GM10248 (cell line): ENCODE results near the gene DSCAM.

Source experiments
- CTCF ChIA-PET: fragments of 300-600 bp; sonication (Branson Sonifier 250); formaldehyde crosslinking; extraction: SDS; loops from one replicate; lab custom pipeline; 2021; ENCODE audit warnings: antibody characterized with exemption; lab: Yijun Ruan, JAX
- POLR2A ChIA-PET: fragments of 350-650 bp; sonication (Branson Sonifier 250); formaldehyde crosslinking; extraction: SDS; loops from one replicate; lab custom pipeline; 2020; ENCODE audit warnings: antibody characterized with exemption; lab: Yijun Ruan, JAX
- DNase-seq: peaks from one replicate; pipeline ENCODE4 v3.0.0; 2012; ENCODE audit errors: extremely low spot score
- CTCF ChIP-seq: IDR thresholded peaks from 2 replicates; pipeline ENCODE4 v1.5.1; 2012; ENCODE audit warnings: mild to moderate bottlenecking, low read depth; ENCODE audit errors: extremely low read depth, missing control alignments, control extremely low read depth

The DSCAM gene

GRCh38 chr21:40173816-40174215, 673.1 kb downstream of the DSCAM start:
- no peak for DNase-seq
- TF ChIP-seq CTCF: no peak
- ChIA-PET POLR2A (no interaction called here), CTCF (interaction anchor here (1.5 kb wide), 1 partner anchor 16 kb away, joined by 3 read pairs; no protein-coding TSS in a partner anchor)

DNA sequence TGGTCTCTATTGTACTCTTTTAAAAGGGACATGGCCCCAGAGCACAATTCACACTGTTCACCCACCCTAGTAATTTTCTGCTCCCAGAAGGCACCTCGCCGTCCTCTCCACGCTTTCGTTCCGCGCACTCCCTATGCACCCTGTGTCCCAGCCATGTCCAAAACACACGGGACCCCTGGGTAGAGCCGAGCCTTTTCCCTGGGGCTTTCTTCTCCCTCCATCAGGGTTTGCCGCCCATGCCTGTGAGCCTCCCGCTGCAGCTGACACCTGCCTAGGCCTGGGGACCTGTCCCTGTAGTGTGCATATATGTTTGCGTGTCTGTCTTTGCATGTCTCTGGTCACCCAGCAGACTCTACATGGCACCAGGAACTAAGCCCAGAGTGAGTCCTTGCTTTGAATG, 677.0 kb downstream of the DSCAM start:
- no peak for DNase-seq
- no peak for TF ChIP-seq CTCF
- CTCF ChIA-PET: no interaction called here
- POLR2A ChIA-PET: no interaction called here

DNA sequence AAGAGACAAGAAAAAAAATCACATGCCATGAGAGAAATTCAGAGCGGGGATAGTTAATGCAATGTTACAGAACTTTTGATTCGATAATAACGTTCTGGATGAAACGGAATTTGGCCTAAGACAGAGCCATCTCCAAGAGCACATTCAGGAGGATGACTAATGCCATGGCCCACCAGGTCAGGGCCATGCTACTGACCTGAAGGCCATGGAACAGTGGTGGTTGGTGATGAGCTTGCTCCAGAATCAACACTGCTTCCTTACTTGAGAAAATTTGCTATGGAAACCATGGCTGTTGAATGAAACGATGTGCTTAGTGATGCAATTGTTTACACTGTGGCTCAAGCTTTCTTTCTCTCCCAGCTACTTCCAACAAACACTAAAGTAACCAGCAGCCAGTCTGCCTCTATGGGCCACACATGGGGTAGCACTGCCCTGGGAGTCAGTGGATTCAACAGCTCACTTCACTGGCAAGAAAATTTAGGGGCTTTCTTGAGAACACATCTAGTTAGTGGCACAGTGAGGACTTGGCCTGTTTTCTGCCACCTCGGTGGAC, 680.6 kb downstream of the DSCAM start:
- ChIA-PET CTCF (no interaction called here), POLR2A (no interaction called here)
- TF ChIP-seq CTCF: no peak
- DNase-seq: no peak

GRCh38 chr21:40165773-40166070, 681.2 kb downstream of the DSCAM start:
- ChIA-PET CTCF (no interaction called here), POLR2A (no interaction called here)
- no peak for DNase-seq
- TF ChIP-seq CTCF: no peak

GRCh38 chr21:40164905-40165772, 681.8 kb downstream of the DSCAM start:
- no peak for TF ChIP-seq CTCF
- no peak for DNase-seq
- POLR2A ChIA-PET: no interaction called here
- CTCF ChIA-PET: no interaction called here

DNA sequence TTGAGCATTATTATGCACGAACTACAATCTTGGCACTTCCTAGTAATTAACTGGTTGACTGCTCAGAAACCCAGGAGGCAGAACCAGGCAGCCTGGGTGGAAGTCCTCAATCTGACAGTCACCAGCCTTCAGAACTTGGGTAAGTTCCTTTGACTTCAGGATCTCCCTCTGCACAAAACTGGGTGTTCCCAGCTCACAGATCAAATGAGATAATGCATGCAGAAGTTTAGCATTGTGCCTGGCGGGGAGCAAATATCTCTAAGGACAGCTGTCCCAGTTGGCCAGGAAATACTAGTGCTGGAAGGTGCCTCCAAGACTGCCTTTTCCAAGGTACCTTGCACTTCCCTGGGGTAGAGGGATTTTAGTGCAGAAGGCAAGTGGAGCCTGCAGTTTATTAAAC, 684.9 kb downstream of the DSCAM start:
- no peak for DNase-seq
- ChIA-PET CTCF (no interaction called here), POLR2A (no interaction called here)
- no peak for TF ChIP-seq CTCF
